Common myeloid progenitor, CD34-positive (primary cell): ENCODE measurements around the gene EGFL7.

Experiments used
- CTCF ChIA-PET: fragments of 350-600 bp; sonication (Branson Sonifier 250); formaldehyde crosslinking; loops from one replicate; lab custom pipeline; 2021; ENCODE audit warnings: antibody characterized with exemption; lab: Charles Lee
- POLR2A ChIA-PET: fragments of 350-600 bp; sonication (Branson Sonifier 250); formaldehyde crosslinking; loops from one replicate; lab custom pipeline; 2021; ENCODE audit warnings: antibody characterized with exemption; lab: Charles Lee
- DNase-seq, 3 donors: peaks; one replicate each; pipeline versions ENCODE4 v3.0.0 to v3.0.0-alpha.2; 2013
- H3K27ac ChIP-seq, 2 experiments: 1 replicate in 1 of 2; 2 replicates in 1 of 2; pipeline ENCODE4 v1.7.0; 2013; ENCODE audit warnings: inconsistent platforms in 2 of 2, low read length in 2 of 2, mild to moderate bottlenecking in 2 of 2, low read depth in 1 of 2, moderate library complexity in 1 of 2; ENCODE audit not compliant: severe bottlenecking in 2 of 2, insufficient read depth in 1 of 2, poor library complexity in 1 of 2
- H3K27me3 ChIP-seq, 5 experiments: replicated peaks in 2 of 5; 1 replicate in 3 of 5; 2 replicates in 2 of 5; pipeline versions ENCODE4 v1.6.1 to v1.7.0; 2013; ENCODE audit warnings: low read length in 4 of 5, mild to moderate bottlenecking in 2 of 5, moderate library complexity in 2 of 5, inconsistent platforms in 1 of 5; ENCODE audit not compliant: insufficient read depth in 5 of 5, control insufficient read depth in 4 of 5
- H3K36me3 ChIP-seq, 4 experiments: 1 replicate in 2 of 4; 2 replicates in 2 of 4; pipeline versions ENCODE4 v1.6.1 to v1.7.0; 2013; ENCODE audit warnings: low read length in 3 of 4, control low read depth in 1 of 4, mild to moderate bottlenecking in 1 of 4; ENCODE audit not compliant: control insufficient read depth in 4 of 4, insufficient read depth in 4 of 4
- H3K4me1 ChIP-seq, 4 experiments: 1 replicate in 3 of 4; 2 replicates in 1 of 4; pipeline versions ENCODE4 v1.6.1 to v1.7.1; 2013; ENCODE audit warnings: low read length in 3 of 4, mild to moderate bottlenecking in 3 of 4, control low read depth in 1 of 4, inconsistent platforms in 1 of 4, moderate library complexity in 1 of 4; ENCODE audit not compliant: control insufficient read depth in 4 of 4, insufficient read depth in 4 of 4; ENCODE audit errors: control extremely low read depth in 1 of 4
- H3K4me3 ChIP-seq, 7 experiments: 1 replicate in 4 of 7; 2 replicates in 3 of 7; pipeline versions ENCODE4 v1.5.1 to v1.7.0; 2013; ENCODE audit warnings: mild to moderate bottlenecking in 7 of 7, low read length in 6 of 7, moderate library complexity in 6 of 7, inconsistent platforms in 2 of 7, low read depth in 2 of 7, control low read depth in 1 of 7; ENCODE audit not compliant: insufficient read depth in 4 of 7, control insufficient read depth in 1 of 7; ENCODE audit errors: extremely low read depth in 1 of 7
- H3K9me3 ChIP-seq, 5 experiments: 1 replicate in 4 of 5; 2 replicates in 1 of 5; pipeline versions ENCODE4 v1.6.1 to v1.7.1; 2013; ENCODE audit warnings: low read length in 4 of 5, mild to moderate bottlenecking in 2 of 5, inconsistent platforms in 1 of 5, low read depth in 1 of 5, moderate library complexity in 1 of 5; ENCODE audit not compliant: control insufficient read depth in 4 of 5, insufficient read depth in 2 of 5; ENCODE audit errors: control extremely low read depth in 1 of 5
- whole genome bisulfite sequencing: methylation state at CpG from one replicate; pipeline ENCODE4 v1.1.5; 2013; ENCODE audit not compliant: insufficient coverage; 5-methylcytosine and 5-hydroxymethylcytosine counted together

The EGFL7 gene

GRCh38 chr9:136665704-136666371 lies 3.1 kb downstream of the EGFL7 start:
- POLR2A ChIA-PET, result interaction anchor here (0.5 to 11.6 kb wide), 5 partner anchors 10 to 659 kb away, joined by 3 to 406 read pairs (median 5); no protein-coding TSS in a partner anchor
- CTCF ChIA-PET, result interaction anchor here (1.1 to 12.1 kb wide), 10 partner anchors 9 to 177 kb away, joined by 3 to 194 read pairs (median 5); no protein-coding TSS in a partner anchor

GRCh38 chr9:136666372-136667213 lies 3.9 kb downstream of the EGFL7 start:
- peak overlapping the region in 5 of 7 experiments; percentile 33 to 94 (median 57) for H3K4me3 ChIP-seq
- peaks cover 0 to 44% (median 34%) of the 10 kb centered on the region in 4 experiments for H3K36me3 ChIP-seq
- DNase-seq, result peak in 1 of 3 donors; percentile 32
- ChIA-PET POLR2A (interaction anchor here (0.6 to 11.6 kb wide), 7 partner anchors 11 to 120 kb away, joined by 3 to 406 read pairs (median 11); no protein-coding TSS in a partner anchor), CTCF (interaction anchor here (0.7 to 12.1 kb wide), 14 partner anchors 10 to 62 kb away, joined by 3 to 194 read pairs (median 4); no protein-coding TSS in a partner anchor)
- H3K4me1 ChIP-seq, result peaks cover 0 to 85% (median 77%) of the 10 kb centered on the region in 4 experiments
- H3K27ac ChIP-seq, result peak overlapping the region in 1 of 2 experiments; percentile 25
- no peaks in the 10 kb centered on the region for H3K27me3 ChIP-seq
- no peaks in the 10 kb centered on the region for H3K9me3 ChIP-seq
- WGBS, result 11% methylated on average over 27 of the region's 35 CpGs

More at GRCh38 chr9:136665704-136666371, 3.1 kb downstream of the EGFL7 start:
- H3K27ac ChIP-seq, result peak overlapping the region in 1 of 2 experiments; percentile 25
- DNase-seq, result peak in 2 of 3 donors; percentile 61 to 68
- WGBS, result under 1% methylated on average over 75 of the region's 109 CpGs
- H3K4me3 ChIP-seq, result peak overlapping the region in 6 of 7 experiments; percentile 23 to 94 (median 75)
- no peaks in the 10 kb centered on the region for H3K9me3 ChIP-seq
- H3K4me1 ChIP-seq, result peaks cover 0 to 93% (median 84%) of the 10 kb centered on the region in 4 experiments
- no peaks in the 10 kb centered on the region for H3K27me3 ChIP-seq
- H3K36me3 ChIP-seq, result peaks cover 0 to 42% (median 30%) of the 10 kb centered on the region in 4 experiments

- Histone ChIP-seq H3K36me3 (peaks cover 0 to 50% (median 37%) of the 10 kb centered on the region in 4 experiments), H3K9me3 (no peaks in the 10 kb centered on the region), H3K4me1 (peaks cover 0 to 78% (median 69%) of the 10 kb centered on the region in 4 experiments), H3K27ac (no peak overlapping the region), H3K27me3 (no peaks in the 10 kb centered on the region), H3K4me3 (peak overlapping the region in 4 of 7 experiments; percentile 52 to 94 (median 74))
- ChIA-PET POLR2A (interaction anchor here (0.6 to 5.9 kb wide), 6 partner anchors 11 to 46 kb away, joined by 3 to 48 read pairs (median 8); no protein-coding TSS in a partner anchor), CTCF (interaction anchor here (0.8 to 1.9 kb wide), 10 partner anchors 9 to 61 kb away, joined by 3 to 9 read pairs (median 4); no protein-coding TSS in a partner anchor)
- WGBS, result 58% methylated on average over 18 of the region's 21 CpGs
- DNase-seq, result peak in 1 of 3 donors; percentile 28
Measured at GRCh38 chr9:136667214-136667939, 4.7 kb downstream of the EGFL7 start.

- CTCF ChIA-PET, result interaction anchor here (0.9 to 2.2 kb wide), 8 partner anchors 10 to 59 kb away, joined by 3 to 9 read pairs (median 5); partner anchors contain the start of gene AGPAT2
- Histone ChIP-seq H3K4me1 (peaks cover 0 to 70% (median 62%) of the 10 kb centered on the region in 4 experiments), H3K4me3 (peak overlapping the region in 3 of 7 experiments; percentile 22 to 94 (median 52)), H3K9me3 (no peaks in the 10 kb centered on the region), H3K36me3 (peaks cover 0 to 56% (median 40%) of the 10 kb centered on the region in 4 experiments), H3K27me3 (no peaks in the 10 kb centered on the region), H3K27ac (no peak overlapping the region)
- DNase-seq, result peak in 2 of 3 donors; percentile 55 to 64
- POLR2A ChIA-PET, result interaction anchor here (0.8 to 5.9 kb wide), 5 partner anchors 12 to 503 kb away, joined by 3 to 48 read pairs (median 11); no protein-coding TSS in a partner anchor
- WGBS, result 54% methylated on average over 33 of the region's 40 CpGs
Measured at GRCh38 chr9:136667940-136668760, 5.4 kb downstream of the EGFL7 start.

- H3K9me3 ChIP-seq, result no peaks in the 10 kb centered on the region
- peak in 1 of 3 donors; percentile 47 for DNase-seq
- peak overlapping the region in 2 of 7 experiments; percentile 19 for H3K4me3 ChIP-seq
- ChIA-PET POLR2A (interaction anchor here (0.9 to 5.9 kb wide), 5 partner anchors 8 to 501 kb away, joined by 3 to 48 read pairs (median 3); no protein-coding TSS in a partner anchor), CTCF (interaction anchor here (0.9 to 2.2 kb wide), 6 partner anchors 9 to 60 kb away, joined by 3 to 6 read pairs (median 4); partner anchors contain the start of gene AGPAT2)
- no peak overlapping the region for H3K27ac ChIP-seq
- 78% methylated on average over 17 of the region's 23 CpGs for WGBS
- peaks cover 0 to 64% (median 41%) of the 10 kb centered on the region in 4 experiments for H3K36me3 ChIP-seq
- no peaks in the 10 kb centered on the region for H3K27me3 ChIP-seq
- peaks cover 0 to 70% (median 57%) of the 10 kb centered on the region in 4 experiments for H3K4me1 ChIP-seq
Measured at GRCh38 chr9:136668983-136669790, 6.5 kb downstream of the EGFL7 start.
